Aorta (tissue), 5 donors: Measurements from ENCODE around the gene HINFP. TPM values are rescaled to one million over a fixed set of nuclear protein-coding genes. Genes with fewer than 3 reads are reported as not detected.

ENCODE experiments used
- ATAC-seq: fragments of 200-7000 bp; cut with Tn5 transposase; one replicate; pipeline ENCODE4 v1.9.1; 2022; ENCODE audit warnings: moderate library complexity; ENCODE audit not compliant: low FRiP score
- DNase-seq, 2 donors: peaks; one replicate each; pipeline ENCODE4 v3.0.0-alpha.2; 2020
- H3K27ac ChIP-seq, 2 donors: one replicate each; pipeline ENCODE4 v1.5.1; 2013; ENCODE audit warnings: low read length in 2 of 2, mild to moderate bottlenecking in 2 of 2, moderate library complexity in 2 of 2, control low read depth in 1 of 2, inconsistent platforms in 1 of 2, low read depth in 1 of 2
- H3K27me3 ChIP-seq, 2 donors: one replicate each; pipeline ENCODE4 v1.6.1; 2013; ENCODE audit warnings: control low read depth in 1 of 2, low read length in 1 of 2, mild to moderate bottlenecking in 1 of 2, moderate library complexity in 1 of 2; ENCODE audit not compliant: insufficient read depth in 2 of 2, control insufficient read depth in 1 of 2
- H3K36me3 ChIP-seq, 2 donors: one replicate each; pipeline ENCODE4 v1.6.1; 2013; ENCODE audit warnings: control low read depth in 1 of 2, low read length in 1 of 2, mild to moderate bottlenecking in 1 of 2; ENCODE audit not compliant: insufficient read depth in 2 of 2, control insufficient read depth in 1 of 2
- H3K4me1 ChIP-seq, 2 donors: one replicate each; pipeline ENCODE4 v1.6.1; 2013; ENCODE audit warnings: low read length in 2 of 2, control low read depth in 1 of 2, mild to moderate bottlenecking in 1 of 2, moderate library complexity in 1 of 2; ENCODE audit not compliant: insufficient read depth in 2 of 2, control insufficient read depth in 1 of 2
- H3K4me3 ChIP-seq, 2 donors: one replicate each; pipeline ENCODE4 v1.5.1; 2013; ENCODE audit warnings: low read length in 2 of 2, control low read depth in 1 of 2, mild to moderate bottlenecking in 1 of 2
- H3K9me3 ChIP-seq: one replicate; pipeline ENCODE4 v1.6.1; 2013; ENCODE audit warnings: mild to moderate bottlenecking, low read length; ENCODE audit not compliant: control insufficient read depth
- WGBS, 2 donors: extraction: QIAGEN DNeasy Blood & Tissue Kit; methylation state at CpG; one replicate each; pipeline ENCODE4 v1.1.7; 2013; 5-methylcytosine and 5-hydroxymethylcytosine counted together
- intact Hi-C, 2 donors: fragments of 100-400 bp; cut with DNase I; formaldehyde crosslinking; loops; one replicate each; pipeline versions ENCODE4 v1.14.2 to v1.15.0; 2022
- polyA plus RNA-seq, 2 donors: library from polyadenylated mRNA; stranded (reverse); fragments of 200-250 nt; gene quantifications; one replicate each; pipeline ENCODE4 v1.2.3, GENCODE V29; 2013
- total RNA-seq, 2 donors: library from RNA; stranded (reverse); fragmentation: NEBNext Ultra II Directional; extraction: Animal tissue kit (Norgen Biotek cat#: 25700); gene quantifications; one replicate each; pipeline ENCODE4 v1.2.1, GENCODE V29; 2021
- donor health status: healthy with polysubstance abuse.
- donor health status: Bipolar disorder and iron deficiency.
- donor health status: DM: no; HTN: no; CAD: no.
- donor health status: DM: no; HTN: no; CAD: no.
- donor health status: DM: yes; HTN: yes; CAD: no.

HINFP gene
- total and polyA plus RNA-seq, 4 donors = 12.1 to 32.4 (median 18.7) TPM

DNA sequence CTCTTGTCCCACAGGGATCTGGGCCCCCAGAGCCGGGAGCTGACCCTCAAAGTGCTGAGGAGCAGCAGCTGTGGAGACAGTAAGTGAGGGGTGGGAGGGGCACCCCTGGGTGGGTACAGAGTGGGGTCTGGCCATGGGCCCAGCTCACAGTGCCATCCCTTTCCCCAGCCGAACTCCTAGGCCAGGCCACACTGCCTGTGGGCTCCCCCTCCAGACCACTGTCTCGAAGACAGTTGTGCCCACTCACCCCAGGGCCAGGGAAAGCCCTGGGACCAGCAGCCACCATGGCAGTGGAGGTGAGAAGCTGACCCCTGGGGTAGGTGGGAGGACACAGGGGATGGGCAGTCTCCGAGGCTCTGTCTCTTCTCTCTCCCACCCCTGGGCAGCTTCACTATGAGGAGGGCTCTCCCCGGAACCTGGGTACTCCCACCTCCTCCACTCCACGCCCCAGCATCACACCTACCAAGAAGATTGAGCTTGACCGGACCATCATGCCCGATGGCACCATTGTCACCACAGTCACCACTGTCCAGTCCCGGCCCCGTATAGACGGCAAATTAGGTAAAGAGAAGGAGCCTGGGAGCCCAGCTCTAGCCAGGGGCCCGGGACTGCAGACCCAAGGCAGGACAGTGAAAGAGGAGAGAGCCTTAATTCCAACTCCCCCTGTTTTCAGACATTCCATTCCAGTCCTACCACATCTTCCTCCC, 8.9 kb upstream of the HINFP start:
- 86 to 92% methylated on average over 12 of the region's 12 CpGs for WGBS, 2 donors
- intact Hi-C loops = no loop called here
- DNase-seq (peak in 1 of 2 donors; percentile 40), ATAC-seq (no peak)
- no peaks in the 10 kb centered on the region for H3K27me3 ChIP-seq
- H3K9me3 ChIP-seq = no peaks in the 10 kb centered on the region
- H3K27ac ChIP-seq = no peak overlapping the region
- H3K36me3 ChIP-seq = peaks cover 0 to 8% of the 10 kb centered on the region in 2 donors
- peaks cover 0 to 2% of the 10 kb centered on the region in 2 donors for H3K4me1 ChIP-seq
- no peak overlapping the region for H3K4me3 ChIP-seq

DNA sequence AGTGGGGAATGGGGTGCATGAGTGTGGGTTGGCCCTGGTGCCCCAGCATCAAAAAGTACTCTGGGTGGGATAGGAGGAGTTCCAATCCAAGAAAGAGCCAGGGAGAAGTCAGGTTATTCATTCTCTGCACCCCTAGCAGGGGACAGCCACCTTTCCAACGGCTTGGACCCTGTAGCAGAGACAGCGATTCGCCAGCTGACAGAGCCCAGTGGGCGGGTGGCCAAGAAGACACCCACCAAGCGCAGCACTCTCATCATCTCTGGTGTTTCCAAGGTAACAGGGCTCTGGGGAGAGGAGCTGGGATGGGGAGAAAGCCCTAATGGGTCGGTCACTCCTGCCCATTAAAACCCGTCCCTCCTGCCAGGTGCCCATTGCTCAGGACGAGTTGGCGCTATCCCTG, 7.7 kb upstream of the HINFP start:
- H3K27me3 ChIP-seq = no peaks in the 10 kb centered on the region

DNA sequence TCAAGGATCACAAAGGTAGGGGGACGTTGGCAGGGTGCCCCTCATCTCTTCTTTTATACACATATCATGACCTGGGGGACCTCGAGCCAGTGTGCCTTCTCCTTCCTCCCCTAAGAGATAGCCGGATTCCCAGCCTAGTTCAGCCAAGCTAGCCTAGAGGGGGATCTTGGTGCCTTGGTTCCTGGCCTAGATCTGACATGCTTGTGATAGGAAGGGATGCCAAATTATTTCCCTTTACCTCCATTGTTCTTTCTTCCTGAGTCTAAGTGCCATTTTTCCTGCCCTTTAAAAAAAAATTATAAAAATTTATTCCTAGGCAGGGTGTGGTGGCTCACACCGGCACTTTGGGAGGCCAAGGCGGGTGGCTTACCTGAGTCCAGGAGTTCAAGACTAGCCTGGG, 7.0 kb upstream of the HINFP start:
- peaks cover 0 to 8% of the 10 kb centered on the region in 2 donors for H3K36me3 ChIP-seq
- no peaks in the 10 kb centered on the region for H3K27me3 ChIP-seq
- WGBS, 2 donors = 91 to 95% methylated on average over 5 of the region's 5 CpGs
- ATAC-seq (no peak), DNase-seq (no peak)
- H3K4me3 ChIP-seq = no peak overlapping the region
- no peak overlapping the region for H3K27ac ChIP-seq
- no peaks in the 10 kb centered on the region for H3K9me3 ChIP-seq
- intact Hi-C loops = no loop called here
- H3K4me1 ChIP-seq = no peaks in the 10 kb centered on the region

More for the DNA sequence above, 7.7 kb upstream of the HINFP start:
- Histone ChIP-seq H3K4me1 (peaks cover 0 to 2% of the 10 kb centered on the region in 2 donors), H3K36me3 (peaks cover 0 to 8% of the 10 kb centered on the region in 2 donors), H3K9me3 (no peaks in the 10 kb centered on the region), H3K27ac (no peak overlapping the region), H3K4me3 (no peak overlapping the region)
- ATAC-seq = no peak
- intact Hi-C loops = no loop called here
- WGBS, 2 donors = 93 to 94% methylated on average over 9 of the region's 9 CpGs
- DNase-seq = peak in 1 of 2 donors; percentile 25

DNA sequence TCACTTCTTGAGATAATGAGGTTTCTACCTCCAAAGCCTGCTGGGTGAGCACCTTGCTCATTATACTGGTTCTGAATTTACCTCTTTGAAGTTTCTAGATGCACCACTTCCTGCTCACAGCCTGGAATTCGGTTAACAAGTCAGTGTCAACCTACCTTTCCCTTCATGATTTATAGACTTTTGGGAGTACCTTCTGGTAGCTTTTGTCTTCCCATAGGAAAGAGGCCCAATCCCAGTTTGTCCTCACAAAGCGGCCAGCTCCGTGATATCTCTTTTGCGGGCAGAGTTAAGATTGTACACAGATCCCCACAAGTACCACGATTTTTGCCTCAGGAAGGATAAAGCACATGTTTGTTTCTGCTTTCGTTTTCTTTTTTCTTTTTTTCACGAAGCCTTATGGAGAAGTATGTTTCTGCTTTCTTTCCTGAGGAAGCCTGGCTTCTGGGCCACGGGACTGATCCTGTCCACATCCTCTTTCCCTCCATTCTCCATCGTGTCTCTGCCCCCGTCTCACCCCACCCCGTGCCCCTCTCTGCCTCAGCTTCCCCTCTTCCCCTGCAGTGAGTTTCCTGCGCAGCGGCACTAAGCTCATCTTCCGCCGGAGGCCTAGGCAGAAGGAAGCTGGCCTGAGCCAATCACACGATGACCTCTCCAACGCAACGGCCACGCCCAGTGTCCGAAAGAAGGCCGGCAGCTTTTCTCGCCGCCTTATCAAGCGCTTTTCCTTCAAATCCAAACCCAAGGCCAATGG, 5.7 kb upstream of the HINFP start:
- Histone ChIP-seq H3K9me3 (no peaks in the 10 kb centered on the region), H3K4me3 (no peak overlapping the region), H3K4me1 (no peaks in the 10 kb centered on the region), H3K27ac (no peak overlapping the region), H3K36me3 (peaks cover 0 to 8% of the 10 kb centered on the region in 2 donors), H3K27me3 (no peaks in the 10 kb centered on the region)
- 67 to 71% methylated on average over 24 of the region's 24 CpGs for WGBS, 2 donors
- DNase-seq = peak in 1 of 2 donors; percentile 83
- intact Hi-C loops = no loop called here
- ATAC-seq = peak; percentile 58

DNA sequence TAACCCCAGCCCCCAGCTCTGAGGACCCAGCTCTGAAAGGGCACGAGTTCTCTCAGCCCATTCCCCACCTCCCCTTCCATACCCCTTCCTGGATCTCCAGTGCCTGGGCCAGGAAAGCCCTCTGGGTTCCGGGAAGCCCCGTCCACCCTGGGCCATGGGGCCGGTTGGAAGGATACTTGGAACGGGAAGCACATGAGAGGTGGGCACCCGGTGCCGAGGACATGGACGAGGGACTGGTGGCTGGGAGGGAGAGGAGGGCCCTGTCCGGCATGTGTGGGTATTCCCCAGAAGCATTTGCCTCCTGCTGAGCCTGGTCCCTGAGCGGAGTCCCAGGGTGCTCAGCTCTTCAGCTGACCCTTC, 5.2 kb upstream of the HINFP start:
- Histone ChIP-seq H3K4me1 (no peaks in the 10 kb centered on the region), H3K27ac (no peak overlapping the region), H3K9me3 (no peaks in the 10 kb centered on the region), H3K27me3 (no peaks in the 10 kb centered on the region), H3K4me3 (no peak overlapping the region), H3K36me3 (peaks cover 0 to 6% of the 10 kb centered on the region in 2 donors)
- no peak for ATAC-seq
- 76 to 84% methylated on average over 10 of the region's 10 CpGs for WGBS, 2 donors
- no peak for DNase-seq
- intact Hi-C loops = no loop called here

DNA sequence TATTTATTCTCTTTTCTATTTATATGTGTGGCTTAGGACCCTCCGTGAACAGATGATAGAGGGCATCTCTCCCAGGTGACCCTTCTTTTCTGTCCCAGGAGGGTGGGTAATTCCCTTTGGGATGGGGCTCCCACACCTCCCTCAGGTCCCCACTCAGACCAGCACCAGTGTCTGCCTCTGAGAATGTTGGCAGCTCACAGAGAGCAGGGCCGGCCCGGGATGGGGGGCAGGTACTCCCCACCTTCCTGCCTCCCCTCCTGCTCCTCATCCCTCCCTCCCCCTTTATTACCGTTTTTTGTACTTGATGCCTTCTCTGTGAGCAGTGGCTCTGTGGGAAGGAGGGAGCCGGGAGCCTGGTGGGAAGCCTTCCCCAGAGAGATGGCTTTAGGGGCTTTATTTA, 4.8 kb upstream of the HINFP start:
- no peak overlapping the region for H3K4me3 ChIP-seq
- intact Hi-C loops = no loop called here
- 55 to 70% methylated on average over 5 of the region's 5 CpGs for WGBS, 2 donors
- ATAC-seq = no peak
- H3K27ac ChIP-seq = no peak overlapping the region
- no peaks in the 10 kb centered on the region for H3K4me1 ChIP-seq
- DNase-seq = no peak
- H3K36me3 ChIP-seq = peaks cover 0 to 4% of the 10 kb centered on the region in 2 donors
- H3K9me3 ChIP-seq = no peaks in the 10 kb centered on the region
- no peaks in the 10 kb centered on the region for H3K27me3 ChIP-seq

DNA sequence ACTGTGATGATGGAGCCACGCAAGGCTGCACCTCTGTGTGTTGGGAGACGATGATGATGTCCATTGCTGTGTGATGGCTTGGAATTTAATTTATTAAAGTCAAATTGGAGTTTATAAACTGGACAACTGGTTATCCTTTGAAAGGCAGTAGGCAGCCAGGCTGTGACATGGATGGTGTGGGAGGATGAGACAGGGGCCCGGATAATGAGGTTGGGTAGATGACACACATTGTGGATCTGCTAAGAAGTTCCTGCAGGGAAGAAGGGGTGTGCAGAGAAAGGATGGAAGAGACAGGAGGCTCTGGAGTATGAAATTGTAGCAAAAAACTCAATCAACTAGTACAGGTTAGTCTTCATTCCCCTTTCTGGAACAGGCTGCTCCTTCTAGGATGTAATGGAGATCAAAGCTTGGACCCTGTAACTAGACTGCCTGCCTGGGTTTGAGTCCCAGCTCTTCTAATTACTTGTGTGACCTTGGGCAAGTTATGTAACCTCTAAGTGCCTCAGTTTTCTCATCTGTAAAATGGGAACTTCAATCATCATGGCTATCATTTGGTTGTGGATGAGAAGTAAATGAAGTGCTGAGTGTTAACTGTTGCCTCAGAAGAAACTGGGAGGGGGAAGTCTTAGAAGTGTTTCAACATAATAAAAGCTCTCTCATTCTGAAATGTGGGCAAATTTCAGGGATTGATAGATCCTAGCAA, 4.2 kb upstream of the HINFP start:
- Histone ChIP-seq H3K4me1 (no peaks in the 10 kb centered on the region), H3K4me3 (no peak overlapping the region), H3K9me3 (no peaks in the 10 kb centered on the region), H3K36me3 (peaks cover 0 to 4% of the 10 kb centered on the region in 2 donors), H3K27ac (no peak overlapping the region), H3K27me3 (no peaks in the 10 kb centered on the region)
- intact Hi-C loops = no loop called here
- DNase-seq (no peak), ATAC-seq (no peak)
- 88 to 95% methylated on average over 3 of the region's 3 CpGs for whole genome bisulfite sequencing, 2 donors

DNA sequence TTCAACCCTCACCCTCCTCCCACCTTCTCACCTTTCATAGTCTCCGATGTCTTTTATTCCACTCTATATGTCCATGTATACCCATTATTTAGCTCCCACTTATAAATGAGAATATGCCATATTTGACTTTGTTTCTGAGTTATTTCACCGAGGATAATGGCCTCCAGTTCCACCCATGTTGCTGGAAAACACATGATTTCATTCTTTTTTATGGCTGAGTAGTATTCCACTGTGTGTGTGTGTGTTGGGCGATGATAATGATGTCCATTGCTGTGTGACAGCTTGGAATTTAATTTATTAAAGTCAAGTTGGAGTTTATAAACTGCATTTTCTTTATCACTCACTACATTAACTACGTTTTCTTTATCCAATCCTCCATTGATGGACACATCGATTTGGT, 3.2 kb upstream of the HINFP start:
- 91 to 97% methylated on average over 5 of the region's 5 CpGs for WGBS, 2 donors
- ATAC-seq = no peak
- no peaks in the 10 kb centered on the region for H3K9me3 ChIP-seq

More for the DNA sequence above, 3.2 kb upstream of the HINFP start:
- Histone ChIP-seq H3K36me3 (peaks cover 0 to 3% of the 10 kb centered on the region in 2 donors), H3K4me3 (no peak overlapping the region), H3K4me1 (no peaks in the 10 kb centered on the region), H3K27ac (no peak overlapping the region), H3K27me3 (no peaks in the 10 kb centered on the region)
- intact Hi-C loops = no loop called here
- no peak for DNase-seq
